IMR-90 (cell line): ENCODE data around the gene L1CAM. TPM values are rescaled to one million over a fixed set of nuclear protein-coding genes. Genes with fewer than 3 reads are reported as not detected.

ENCODE experiments used
- ATAC-seq: fragments of 200-7000 bp; cut with Tn5 transposase; 2 replicates; pipeline ENCODE4 v1.9.1; 2020; ENCODE audit warnings: low read depth, mild to moderate bottlenecking, moderate library complexity
- BruUV-seq: library from RNA; stranded (reverse); fragments of 400-500 nt; replicated peaks from 2 replicates; lab custom pipeline; 2021; lab: Mats Ljungman, UMichigan
- CTCF ChIA-PET: fragments of 300-600 bp; formaldehyde crosslinking; extraction: SDS; loops from one replicate; lab custom pipeline; 2021; ENCODE audit warnings: antibody characterized with exemption; lab: Yijun Ruan, JAX
- POLR2A ChIA-PET: fragments of 300-600 bp; sonication (Branson Sonifier 250); formaldehyde crosslinking; loops from one replicate; lab custom pipeline; 2022; ENCODE audit warnings: antibody characterized with exemption; ENCODE audit not compliant: unreplicated experiment; lab: Charles Lee
- DNase-seq: peaks from one replicate; pipeline ENCODE4 v3.0.0; 2013
- H2AFZ ChIP-seq: replicated peaks from 2 replicates; pipeline ENCODE3; 2013; ENCODE audit warnings: low read length, mild to moderate bottlenecking; ENCODE audit not compliant: poor library complexity
- H2AK5ac ChIP-seq: 2 replicates; pipeline ENCODE4 v1.6.1; 2013; ENCODE audit warnings: low read depth, low read length, inconsistent platforms
- H2AK9ac ChIP-seq: replicated peaks from 2 replicates; pipeline ENCODE3; 2013; ENCODE audit warnings: mild to moderate bottlenecking, low read depth, low read length, moderate library complexity; ENCODE audit not compliant: poor library complexity
- H2BK120ac ChIP-seq: 2 replicates; pipeline ENCODE4 v1.6.1; 2013; ENCODE audit warnings: low read depth, low read length, inconsistent platforms
- H2BK15ac ChIP-seq: 3 replicates; pipeline ENCODE4 v1.6.1; 2013; ENCODE audit warnings: low read depth, low read length, inconsistent platforms
- H2BK20ac ChIP-seq: 2 replicates; pipeline ENCODE4 v1.6.1; 2013; ENCODE audit warnings: low read depth, mild to moderate bottlenecking, inconsistent platforms, low read length, moderate library complexity
- H2BK5ac ChIP-seq: 2 replicates; pipeline ENCODE4 v1.6.1; 2013; ENCODE audit warnings: mild to moderate bottlenecking, low read depth, low read length, inconsistent platforms; ENCODE audit not compliant: poor library complexity, severe bottlenecking
- H3K14ac ChIP-seq: replicated peaks from 2 replicates; pipeline ENCODE4 v1.6.1; 2013; ENCODE audit warnings: low read depth, low read length, inconsistent platforms
- H3K18ac ChIP-seq: 2 replicates; pipeline ENCODE4 v1.6.1; 2013; ENCODE audit warnings: low read depth, low read length, control low read depth
- H3K23ac ChIP-seq: 2 replicates; pipeline ENCODE4 v1.6.1; 2013; ENCODE audit warnings: low read depth, low read length, inconsistent platforms
- H3K27ac ChIP-seq: 2 replicates; pipeline ENCODE4 v1.5.1; 2013; ENCODE audit warnings: mild to moderate bottlenecking, control low read depth, low read length; ENCODE audit not compliant: insufficient read depth
- H3K27me3 ChIP-seq: 2 replicates; pipeline ENCODE4 v1.6.1; 2013; ENCODE audit warnings: low read length; ENCODE audit not compliant: control insufficient read depth, insufficient read depth
- H3K36me3 ChIP-seq: 2 replicates; pipeline ENCODE4 v1.6.1; 2013; ENCODE audit warnings: low read length, mixed read lengths; ENCODE audit not compliant: control insufficient read depth, insufficient read depth
- H3K4ac ChIP-seq: 2 replicates; pipeline ENCODE4 v1.6.1; 2013; ENCODE audit warnings: low read depth, low read length, inconsistent platforms
- H3K4me1 ChIP-seq: 2 replicates; pipeline ENCODE4 v1.6.1; 2013; ENCODE audit warnings: low read length, mixed read lengths; ENCODE audit not compliant: control insufficient read depth, insufficient read depth
- H3K4me2 ChIP-seq: 2 replicates; pipeline ENCODE4 v1.6.1; 2013; ENCODE audit warnings: low read depth, mild to moderate bottlenecking, control low read depth, low read length, moderate library complexity
- H3K4me3 ChIP-seq: 2 replicates; pipeline ENCODE4 v1.5.1; 2013; ENCODE audit warnings: low read depth, mild to moderate bottlenecking, control low read depth, low read length, moderate library complexity; ENCODE audit not compliant: insufficient read depth
- H3K56ac ChIP-seq: 2 replicates; pipeline ENCODE4 v1.6.1; 2013; ENCODE audit warnings: low read length, inconsistent platforms; ENCODE audit not compliant: insufficient read depth; ENCODE audit errors: extremely low read depth
- H3K79me1 ChIP-seq, 2 experiments: 2 replicates each; pipeline ENCODE4 v1.6.1; 2013; ENCODE audit warnings: low read length in 2 of 2, inconsistent platforms in 1 of 2, low read depth in 1 of 2
- H3K9ac ChIP-seq: 2 replicates; pipeline ENCODE4 v1.6.1; 2013; ENCODE audit warnings: low read depth, low read length, control low read depth
- H3K9me1 ChIP-seq: 2 replicates; pipeline ENCODE4 v1.6.1; 2013; ENCODE audit warnings: low read length, inconsistent platforms; ENCODE audit not compliant: insufficient read depth
- H3K9me3 ChIP-seq: 2 replicates; pipeline ENCODE4 v1.6.1; 2013; ENCODE audit warnings: low read length; ENCODE audit not compliant: control insufficient read depth, insufficient read depth
- H4K20me1 ChIP-seq: 2 replicates; pipeline ENCODE4 v1.6.1; 2013; ENCODE audit warnings: low read length, inconsistent platforms; ENCODE audit not compliant: insufficient read depth
- H4K5ac ChIP-seq: 2 replicates; pipeline ENCODE4 v1.6.1; 2013; ENCODE audit warnings: mild to moderate bottlenecking, low read depth, low read length, control low read depth
- H4K8ac ChIP-seq, 2 experiments: 2 replicates each; pipeline ENCODE4 v1.6.1; 2013; ENCODE audit warnings: low read depth in 2 of 2, low read length in 2 of 2, control low read depth in 1 of 2, inconsistent platforms in 1 of 2
- H4K91ac ChIP-seq: 2 replicates; pipeline ENCODE4 v1.6.1; 2013; ENCODE audit warnings: low read depth, low read length, inconsistent platforms; ENCODE audit not compliant: insufficient read depth
- CEBPB ChIP-seq: IDR thresholded peaks from 2 replicates; pipeline ENCODE4 v1.6.1; 2012; ENCODE audit warnings: low read depth, low read length, improper control_type of control experiment
- CHD1 ChIP-seq: IDR thresholded peaks from 2 replicates; pipeline ENCODE4 v1.6.1; 2012; ENCODE audit warnings: low read depth, low read length, improper control_type of control experiment
- FOS ChIP-seq: fragments of 150-350 bp; IDR thresholded peaks from 2 replicates; pipeline ENCODE4 v1.6.1; 2016; ENCODE audit warnings: low read depth, low read length
- MXI1 ChIP-seq: IDR thresholded peaks from 2 replicates; pipeline ENCODE4 v1.6.1; 2012; ENCODE audit warnings: low read depth, mild to moderate bottlenecking, low read length, moderate library complexity, borderline replicate concordance
- NFE2L2 ChIP-seq: fragments of 150-350 bp; IDR thresholded peaks from 2 replicates; pipeline ENCODE4 v1.6.1; 2016; ENCODE audit warnings: low read depth, mild to moderate bottlenecking, low read length
- POLR2A ChIP-seq: IDR thresholded peaks from 2 replicates; pipeline ENCODE4 v1.6.1; 2012; ENCODE audit warnings: mild to moderate bottlenecking, low read depth, low read length
- RCOR1 ChIP-seq: IDR thresholded peaks from 2 replicates; pipeline ENCODE4 v1.6.1; 2012; ENCODE audit warnings: mild to moderate bottlenecking, low read length, improper control_type of control experiment; ENCODE audit not compliant: insufficient replicate concordance
- RFX5 ChIP-seq: IDR thresholded peaks from 2 replicates; pipeline ENCODE4 v1.8.0; 2012; ENCODE audit warnings: low read depth, mild to moderate bottlenecking, low read length, moderate library complexity
- SMC3 ChIP-seq: fragments of 150-350 bp; IDR thresholded peaks from 2 replicates; pipeline ENCODE4 v1.6.1; 2016; ENCODE audit warnings: low read depth, mild to moderate bottlenecking, antibody characterized with exemption, low read length, moderate library complexity
- WGBS, 2 experiments: methylation state at CpG; one replicate each; pipeline versions ENCODE4 v1.1.5 to v1.1.7; 2013; ENCODE audit warnings: missing lambda C conversion rate in 2 of 2; ENCODE audit not compliant: insufficient read length in 1 of 2; ENCODE audit errors: extremely low coverage in 2 of 2; 5-methylcytosine and 5-hydroxymethylcytosine counted together
- dilution Hi-C: fragments of 300-500 bp; cut with HindIII; formaldehyde crosslinking; loops from one replicate; pipeline ENCODE4 v1.14.3; 2018; ENCODE audit warnings: low sequenced_read_pairs; ENCODE audit not compliant: unreplicated experiment
- in situ Hi-C: fragments of 300-500 bp; cut with MboI; formaldehyde crosslinking; loops from 3 replicates; pipeline ENCODE4 v1.14.3; 2019; ENCODE audit warnings: low sequenced_read_pairs, inconsistent platforms, mixed read lengths
- intact Hi-C: fragments of 100-400 bp; cut with micrococcal nuclease; formaldehyde crosslinking; loops from 2 replicates; pipeline ENCODE4 v1.10.0; 2022
- polyA plus RNA-seq, 3 experiments: library from polyadenylated mRNA; depleted of rRNA; stranded (reverse); fragments of >200 nt; gene quantifications; 2 replicates each; pipeline ENCODE4 v1.2.3, GENCODE V29; 2012; ENCODE audit warnings: low replicate concordance in 1 of 3
- total RNA-seq: library from RNA; depleted of rRNA; stranded (reverse); fragments of >200 nt; gene quantifications from 2 replicates; pipeline ENCODE4 v1.2.3, GENCODE V29; 2012
- TF ChIP-seq, protein P1 (sequence below): fragments of 150-350 bp; IDR thresholded peaks from 2 replicates; pipeline ENCODE4 v1.6.1; 2017; ENCODE audit warnings: mild to moderate bottlenecking, antibody characterized with exemption, low read length, low read depth

L1CAM gene
- total and polyA plus RNA-seq, 2 of the 4 experiments (the other 2 are of a cell fraction): 0.36 to 1.9 TPM

DNA sequence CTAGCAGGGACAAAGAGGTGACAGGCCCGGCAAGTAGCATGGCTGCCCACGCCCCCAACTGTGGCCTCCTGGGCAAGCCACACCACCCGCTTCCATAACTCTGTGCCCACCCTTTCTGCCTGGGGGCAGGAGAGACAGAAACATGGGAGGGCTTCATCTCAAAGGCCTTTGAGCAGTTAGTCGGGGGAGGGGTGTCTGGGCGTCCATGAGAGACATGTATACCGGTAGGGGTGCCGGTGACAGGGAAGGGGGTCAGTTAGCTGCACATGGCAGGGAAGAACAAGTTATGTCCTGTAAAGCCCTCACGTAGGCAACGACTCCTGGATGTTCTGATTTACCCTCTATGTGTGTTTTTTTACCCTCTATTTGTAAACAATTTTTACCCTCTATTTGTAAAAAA, 64.9 kb downstream of the L1CAM start:
- no peak overlapping the region for H3K14ac ChIP-seq
- no peak overlapping the region for H3K56ac ChIP-seq
- DNase-seq (no peak), ATAC-seq (no peak)
- H3K27ac ChIP-seq: no peak overlapping the region
- H3K4me2 ChIP-seq: no peak overlapping the region
- no TSS peak for BruUV-seq
- intact Hi-C loops: no loop called here
- no peaks in the 10 kb centered on the region for H3K79me1 ChIP-seq
- H4K8ac ChIP-seq: no peak overlapping the region
- H4K5ac ChIP-seq: no peak overlapping the region
- no peaks in the 10 kb centered on the region for H3K36me3 ChIP-seq
- no peak overlapping the region for H3K23ac ChIP-seq
- H2BK20ac ChIP-seq: no peak overlapping the region
- in situ Hi-C loops: no loop called here
- 0 out of 2 replicates have a peak, but pooled peaks cover 2% of the 10 kb centered on the region for H3K9me3 ChIP-seq
- no peak overlapping the region for H3K18ac ChIP-seq
- CTCF ChIA-PET: no interaction called here
- no peak overlapping the region for H4K91ac ChIP-seq
- H2BK5ac ChIP-seq: no peak overlapping the region
- H2AFZ ChIP-seq: no peak overlapping the region
- no peaks in the 10 kb centered on the region for H4K20me1 ChIP-seq
- TF ChIP-seq, protein P1, sequence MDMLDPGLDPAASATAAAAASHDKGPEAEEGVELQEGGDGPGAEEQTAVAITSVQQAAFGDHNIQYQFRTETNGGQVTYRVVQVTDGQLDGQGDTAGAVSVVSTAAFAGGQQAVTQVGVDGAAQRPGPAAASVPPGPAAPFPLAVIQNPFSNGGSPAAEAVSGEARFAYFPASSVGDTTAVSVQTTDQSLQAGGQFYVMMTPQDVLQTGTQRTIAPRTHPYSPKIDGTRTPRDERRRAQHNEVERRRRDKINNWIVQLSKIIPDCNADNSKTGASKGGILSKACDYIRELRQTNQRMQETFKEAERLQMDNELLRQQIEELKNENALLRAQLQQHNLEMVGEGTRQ: no peak
- TF ChIP-seq RCOR1 (no peak), RFX5 (no peak), SMC3 (no peak), CHD1 (no peak), CEBPB (no peak), POLR2A (no peak), FOS (no peak), NFE2L2 (no peak), MXI1 (no peak)
- no peak overlapping the region for H3K9ac ChIP-seq
- H3K27me3 ChIP-seq: peaks cover 21% of the 10 kb centered on the region
- dilution Hi-C loops: no loop called here
- POLR2A ChIA-PET: no interaction called here
- H3K4me3 ChIP-seq: no peak overlapping the region
- no peak overlapping the region for H3K4ac ChIP-seq
- H3K4me1 ChIP-seq: no peaks in the 10 kb centered on the region
- no peaks in the 10 kb centered on the region for H3K9me1 ChIP-seq
- no peak overlapping the region for H2BK15ac ChIP-seq
- H2BK120ac ChIP-seq: no peak overlapping the region
- H2AK9ac ChIP-seq: no peak overlapping the region
- no peak overlapping the region for H2AK5ac ChIP-seq
- WGBS, 2 experiments: 67% methylated on average over 3 of the region's 9 CpGs; no CpG with 5 or more reads in 1 of the 2 experiments
